Skeletal muscle cell (primary cell): ENCODE results near the gene ZPR1.
"Not testable (repeated sequence)": the region's sequence is repeated elsewhere in the genome, so short reads cannot be mapped to it uniquely, and the experiment has no call there.

Experiments used
- DNase-seq: peaks from one replicate; pipeline ENCODE4 v3.0.0-alpha.2; 2010; ENCODE audit warnings: low read depth
- H3K4me3 ChIP-seq: 2 replicates; pipeline ENCODE4 v1.5.1; 2011; ENCODE audit warnings: low read depth, mild to moderate bottlenecking, control low read depth, low read length, moderate library complexity

The ZPR1 gene

GRCh38 chr11:116825854-116826750 lies 38.3 kb upstream of the ZPR1 start:
- no peak for DNase-seq
- no peak overlapping the region for H3K4me3 ChIP-seq

DNA sequence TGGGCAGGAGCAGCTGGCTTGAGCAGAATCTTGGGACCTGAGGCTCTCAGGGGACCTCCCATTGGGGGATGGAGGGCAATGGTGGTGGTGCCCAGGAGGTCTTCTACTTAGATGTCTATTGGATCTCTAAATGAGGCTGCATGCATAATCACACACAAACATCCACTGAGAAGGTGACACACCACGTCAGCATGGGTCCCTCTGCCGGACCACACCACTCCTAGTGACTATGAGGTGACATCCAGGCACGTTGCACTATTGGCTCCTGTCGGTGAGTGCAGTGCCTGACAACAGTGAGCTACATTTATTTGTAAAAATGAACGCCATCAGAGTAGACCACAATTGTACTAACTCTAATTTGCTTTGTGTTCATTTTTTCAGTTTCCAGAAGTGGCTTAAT lies 37.6 kb upstream of the ZPR1 start:
- H3K4me3 ChIP-seq, result no peak overlapping the region
- DNase-seq, result no peak

- no peak for DNase-seq
Measured at GRCh38 chr11:116823031-116823843, 35.4 kb upstream of the ZPR1 start, which contains the start of gene APOA4. TSS of gene APOA4 (minus strand) at chr11:116823304. CDS start at chr11:116823191, 113 bp downstream.

DNA sequence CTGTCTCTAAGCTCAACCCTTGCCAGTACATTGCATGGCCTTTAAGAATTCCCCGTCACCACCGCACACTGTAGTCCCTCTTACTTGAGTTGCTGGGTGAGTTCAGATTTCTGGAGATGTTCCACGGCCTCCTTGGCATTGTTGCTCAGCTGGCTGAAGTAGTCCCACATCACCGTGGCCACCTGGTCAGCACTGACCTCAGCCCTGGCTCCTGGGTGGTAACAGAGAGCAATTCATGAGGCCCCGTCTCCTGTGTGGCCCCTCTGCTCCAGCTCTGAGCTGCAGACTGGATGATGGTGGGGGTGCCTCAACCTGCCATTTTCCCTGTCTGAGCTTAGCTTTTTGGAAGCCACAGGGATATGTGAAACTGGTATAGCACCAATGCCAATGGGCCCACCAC lies 34.8 kb upstream of the ZPR1 start:
- no peak overlapping the region for H3K4me3 ChIP-seq
- no peak for DNase-seq

More at GRCh38 chr11:116823031-116823843, 35.4 kb upstream of the ZPR1 start, which contains the start of gene APOA4:
- no peak within 1 kb of the TSS for H3K4me3 ChIP-seq

- H3K4me3 ChIP-seq, result no peak overlapping the region
- no peak for DNase-seq
Measured at GRCh38 chr11:116821050-116821918, 33.5 kb upstream of the ZPR1 start.

DNA sequence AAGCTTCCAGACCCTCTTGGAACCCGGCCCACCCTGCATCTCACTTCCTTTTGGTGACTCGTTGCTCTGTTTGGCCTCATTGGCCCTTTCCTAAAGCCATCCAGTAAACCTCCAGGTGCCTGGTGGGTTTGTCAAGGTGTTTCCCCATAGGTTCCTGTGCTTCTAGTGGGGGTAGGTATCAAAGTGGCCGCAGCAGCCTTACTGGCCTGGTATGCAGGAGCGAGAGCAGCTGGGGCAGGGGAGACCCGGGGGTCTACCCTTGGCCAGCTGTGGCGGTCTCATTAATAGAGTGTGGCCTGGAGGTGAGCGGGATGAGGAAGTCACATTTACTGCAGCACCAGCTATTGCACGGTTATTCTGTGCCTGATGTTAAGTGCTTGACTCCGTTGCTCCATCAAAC lies 31.2 kb upstream of the ZPR1 start:
- no peak for DNase-seq
- no peak overlapping the region for H3K4me3 ChIP-seq

DNA sequence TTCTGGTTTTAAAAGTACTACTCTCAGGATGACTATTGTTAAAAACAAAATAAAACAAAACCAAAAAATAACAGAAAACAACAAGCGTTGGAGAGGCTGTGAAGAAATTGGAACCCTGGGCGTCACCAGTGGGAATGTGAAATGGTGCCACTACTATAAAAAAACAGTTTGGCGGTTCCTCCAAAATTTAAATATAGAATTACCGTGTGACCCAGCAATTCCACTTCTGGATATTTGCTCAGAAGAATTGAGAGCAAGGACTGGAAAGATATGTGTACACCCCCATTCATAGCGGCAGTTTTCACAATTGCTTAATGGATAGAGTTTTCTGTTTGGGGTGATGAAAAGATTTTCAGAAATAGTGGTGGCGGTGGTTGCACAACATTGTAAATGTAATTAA lies 26.7 kb upstream of the ZPR1 start:
- DNase-seq, result no peak
- no peak overlapping the region for H3K4me3 ChIP-seq

- DNase-seq, result no peak
- H3K4me3 ChIP-seq, result no peak overlapping the region
Measured at GRCh38 chr11:116813781-116814471, 26.1 kb upstream of the ZPR1 start.

- no peak for DNase-seq
Measured at GRCh38 chr11:116813170-116813569, 25.3 kb upstream of the ZPR1 start.

DNA sequence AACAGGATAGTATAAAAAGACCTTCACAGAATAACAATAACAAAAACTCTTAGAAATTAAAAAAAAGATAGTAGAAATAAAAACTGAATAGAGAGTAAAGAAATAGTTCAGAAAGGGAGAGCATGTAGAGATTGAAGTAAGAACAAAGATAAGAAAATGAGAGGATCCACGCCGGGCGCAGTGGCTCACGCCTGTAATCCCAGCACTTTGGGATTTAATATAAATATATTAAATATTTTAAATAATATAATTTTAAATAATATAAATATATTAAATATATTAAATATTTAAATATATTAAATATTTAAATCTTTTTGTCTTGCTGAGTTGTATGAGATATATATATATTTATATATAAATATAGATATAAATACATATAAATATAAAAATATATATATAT lies 24.3 kb upstream of the ZPR1 start:
- no peak overlapping the region for H3K4me3 ChIP-seq
- no peak for DNase-seq

More at GRCh38 chr11:116813170-116813569, 25.3 kb upstream of the ZPR1 start:
- H3K4me3 ChIP-seq, result no peak overlapping the region

DNA sequence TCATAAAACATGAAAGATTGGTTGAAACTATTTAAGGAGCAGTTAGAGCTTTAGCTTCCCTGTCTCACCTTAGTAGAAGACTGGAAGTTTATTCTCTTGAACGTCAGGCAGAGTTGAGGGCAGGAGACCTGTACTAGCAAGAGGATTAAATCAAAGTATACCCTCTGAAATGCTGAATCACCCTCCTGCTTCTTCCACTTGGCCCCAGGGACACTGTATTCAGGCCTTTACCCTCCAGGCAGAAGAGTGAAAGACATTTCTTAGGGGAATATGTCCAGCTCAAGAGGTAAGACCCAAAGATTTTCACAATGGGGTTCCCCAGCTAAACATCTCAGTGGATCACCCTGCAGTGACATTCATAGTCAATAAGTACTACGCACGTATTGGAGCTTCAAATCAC lies 23.4 kb upstream of the ZPR1 start:
- H3K4me3 ChIP-seq, result no peak overlapping the region

DNA sequence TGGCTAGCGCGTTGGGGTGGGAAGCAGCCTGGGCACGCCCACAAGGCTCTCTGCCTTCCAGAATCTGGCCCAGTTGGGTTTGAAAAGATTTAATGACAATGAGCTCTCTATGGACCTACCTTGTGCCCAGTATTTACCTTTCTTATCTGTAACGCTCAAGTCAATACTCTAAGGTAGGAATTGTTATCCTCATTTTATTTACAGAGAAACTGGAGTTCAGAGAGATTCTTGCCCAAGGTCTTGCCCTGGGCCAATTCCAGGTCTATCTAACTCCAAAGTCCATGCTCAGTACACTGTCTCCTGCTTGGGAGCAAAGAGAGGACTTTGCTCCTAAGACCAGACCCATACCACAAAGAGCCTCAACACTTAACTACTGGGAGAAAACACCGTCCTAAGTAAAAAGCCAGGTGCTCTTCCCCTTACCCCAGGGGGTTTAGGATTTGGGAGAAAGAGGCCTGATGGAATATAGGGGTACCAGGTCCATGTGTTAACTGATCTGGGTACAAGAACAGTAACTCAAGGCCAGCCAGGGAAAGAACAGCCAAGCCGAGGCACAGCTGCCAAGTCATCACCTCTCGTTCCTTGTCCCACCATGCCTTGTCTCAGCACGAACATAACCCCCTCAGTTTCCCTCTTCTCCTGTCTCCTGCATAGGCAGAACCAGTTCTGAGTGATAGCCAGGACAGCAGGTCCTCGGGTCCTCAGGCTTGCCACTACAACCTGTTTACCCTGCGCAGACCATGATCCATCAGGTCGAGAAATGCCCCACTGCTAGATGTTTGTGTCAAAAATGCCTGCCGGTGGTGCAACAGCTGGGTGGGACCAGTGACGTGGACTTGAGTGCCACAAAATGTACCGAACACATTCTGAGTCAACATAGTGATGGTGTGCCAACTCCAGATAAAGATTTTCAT lies 20.7 kb upstream of the ZPR1 start:
- H3K4me3 ChIP-seq, result no peak overlapping the region
- peak; percentile 36 for DNase-seq

More for the DNA sequence above, 23.4 kb upstream of the ZPR1 start:
- DNase-seq, result no peak

- no peak for DNase-seq
- H3K4me3 ChIP-seq, result no peak overlapping the region
Measured at GRCh38 chr11:116807601-116808261, 19.9 kb upstream of the ZPR1 start.

- H3K4me3 ChIP-seq, result no peak overlapping the region
Measured at GRCh38 chr11:116804001-116804400, 16.2 kb upstream of the ZPR1 start.

GRCh38 chr11:116801662-116802061 lies 13.8 kb upstream of the ZPR1 start:
- H3K4me3 ChIP-seq, DNase-seq: not testable (repeated sequence)

More at GRCh38 chr11:116804001-116804400, 16.2 kb upstream of the ZPR1 start:
- DNase-seq, result no peak

- H3K4me3 ChIP-seq, result no peak overlapping the region
- no peak for DNase-seq
Measured at GRCh38 chr11:116800610-116801009, 12.8 kb upstream of the ZPR1 start.

DNA sequence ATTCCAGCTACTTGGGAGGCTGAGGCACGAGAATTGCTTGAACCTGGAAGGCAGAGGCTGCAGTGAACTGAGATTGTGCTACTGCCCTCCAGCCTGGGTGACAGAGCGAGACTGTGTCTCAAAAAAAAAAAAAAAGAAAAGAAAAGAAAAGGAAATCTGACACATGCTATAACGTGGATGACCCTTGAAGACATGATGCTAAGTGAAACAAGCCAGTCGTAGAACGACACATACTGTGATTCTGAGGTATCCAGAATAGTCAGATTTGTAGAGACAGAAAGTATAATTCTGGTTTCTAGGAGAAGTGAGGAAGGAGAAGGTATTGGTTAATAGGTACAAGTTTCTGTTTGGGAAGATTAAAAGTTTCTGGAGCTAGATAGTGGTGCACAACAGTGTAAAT lies 10.5 kb upstream of the ZPR1 start:
- DNase-seq, result no peak
- H3K4me3 ChIP-seq, result no peak overlapping the region
